ENCODE measurements around the gene FRMD1. TPM values are rescaled to one million over a fixed set of nuclear protein-coding genes. Genes with fewer than 3 reads are reported as not detected.

Gene FRMD1
- total and polyA plus RNA-seq, 2 of the 8 experiments (the other 6 are each of a cell fraction or from before 2014, with no cell fraction given) = 0.36 TPM; not detected in 1

GRCh38 chr6:168075216-168075615, 3.8 kb downstream of the FRMD1 start (continued):
- TF ChIP-seq TCF12 (IDR thresholded peaks at IDR 0.05; ENCODE audit: low read depth, low read length) (no peak), SP1 (IDR thresholded peaks at IDR 0.05; ENCODE audit: low read depth, low read length) (no peak), CHD1 (IDR thresholded peaks at IDR 0.05; ENCODE audit: low read depth, low read length) (no peak)
